CD4-positive, CD25-positive, alpha-beta regulatory T cell (primary cell): ENCODE data around the gene TSPAN18. TPM values are rescaled to one million over a fixed set of nuclear protein-coding genes. Genes with fewer than 3 reads are reported as not detected.

Source experiments
- ATAC-seq, 2 donors: fragments of 150-1000 bp; cut with Tn5 transposase; one replicate each; pipeline ENCODE4 v1.10.0; 2021; ENCODE audit warnings: low read depth in 2 of 2, moderate number of reproducible peaks in 2 of 2, moderate library complexity in 1 of 2
- DNase-seq, 3 donors: peaks; one replicate each; pipeline versions ENCODE4 v3.0.0 to v3.0.0-alpha.2; 2012 to 2022; ENCODE audit warnings: mixed read lengths in 1 of 3
- H3K27ac ChIP-seq: one replicate; pipeline ENCODE4 v1.7.0; 2013; ENCODE audit warnings: mild to moderate bottlenecking, low read length; ENCODE audit not compliant: insufficient read depth, poor library complexity, severe bottlenecking
- H3K27me3 ChIP-seq: one replicate; pipeline ENCODE4 v1.7.0; 2013; ENCODE audit warnings: low read length; ENCODE audit not compliant: control insufficient read depth, insufficient read depth
- H3K36me3 ChIP-seq: one replicate; pipeline ENCODE4 v1.7.0; 2013; ENCODE audit warnings: mild to moderate bottlenecking, low read length, moderate library complexity; ENCODE audit not compliant: control insufficient read depth, insufficient read depth
- H3K4me1 ChIP-seq: 2 replicates; pipeline ENCODE4 v1.7.0; 2013; ENCODE audit warnings: mild to moderate bottlenecking, low read length; ENCODE audit not compliant: insufficient read depth, control insufficient read depth, poor library complexity, severe bottlenecking
- H3K4me3 ChIP-seq: one replicate; pipeline ENCODE4 v1.7.0; 2013; ENCODE audit warnings: low read depth, mild to moderate bottlenecking, low read length, moderate library complexity
- H3K9me3 ChIP-seq, 2 experiments: 1 replicate in 1 of 2; 2 replicates in 1 of 2; pipeline ENCODE4 v1.7.0; 2013; ENCODE audit warnings: low read length in 2 of 2, mild to moderate bottlenecking in 1 of 2, moderate library complexity in 1 of 2; ENCODE audit not compliant: control insufficient read depth in 2 of 2
- H3K27ac Mint-ChIP-seq, 3 donors: one replicate each; pipeline ENCODE4 v1.8.0; 2020 to 2022; ENCODE audit warnings: mild to moderate bottlenecking in 3 of 3, mixed read lengths in 3 of 3, moderate library complexity in 2 of 3
- H3K27me3 Mint-ChIP-seq: one replicate; pipeline ENCODE4 v1.8.0; 2022; ENCODE audit warnings: mild to moderate bottlenecking, mixed read lengths
- H3K36me3 Mint-ChIP-seq: one replicate; pipeline ENCODE4 v1.8.0; 2020; ENCODE audit warnings: mixed read lengths
- H3K4me1 Mint-ChIP-seq, 4 donors: one replicate each; pipeline ENCODE4 v1.8.0; 2020 to 2022; ENCODE audit warnings: mixed read lengths in 4 of 4, mild to moderate bottlenecking in 1 of 4
- H3K4me3 Mint-ChIP-seq, 4 donors: one replicate each; pipeline ENCODE4 v1.8.0; 2020 to 2022; ENCODE audit warnings: mild to moderate bottlenecking in 4 of 4, mixed read lengths in 4 of 4, moderate library complexity in 3 of 4
- H3K9me3 Mint-ChIP-seq, 7 donors: one replicate each; pipeline ENCODE4 v1.8.0; 2020 to 2022; ENCODE audit warnings: mixed read lengths in 7 of 7, mild to moderate bottlenecking in 3 of 7, moderate library complexity in 2 of 7
- polyA plus RNA-seq, 4 donors: library from polyadenylated mRNA; unstranded; fragments of 300-500 nt; fragmentation: Illumina TruSeq; gene quantifications; one replicate each; pipeline ENCODE4 v1.2.3, GENCODE V29; 2021
- total RNA-seq: library from RNA; stranded (reverse); gene quantifications from one replicate; pipeline ENCODE4 v1.2.3, GENCODE V29; 2022

The TSPAN18 gene
- total and polyA plus RNA-seq, 5 donors from 2014 or later: 3.2 to 36.9 (median 4.9) TPM

DNA sequence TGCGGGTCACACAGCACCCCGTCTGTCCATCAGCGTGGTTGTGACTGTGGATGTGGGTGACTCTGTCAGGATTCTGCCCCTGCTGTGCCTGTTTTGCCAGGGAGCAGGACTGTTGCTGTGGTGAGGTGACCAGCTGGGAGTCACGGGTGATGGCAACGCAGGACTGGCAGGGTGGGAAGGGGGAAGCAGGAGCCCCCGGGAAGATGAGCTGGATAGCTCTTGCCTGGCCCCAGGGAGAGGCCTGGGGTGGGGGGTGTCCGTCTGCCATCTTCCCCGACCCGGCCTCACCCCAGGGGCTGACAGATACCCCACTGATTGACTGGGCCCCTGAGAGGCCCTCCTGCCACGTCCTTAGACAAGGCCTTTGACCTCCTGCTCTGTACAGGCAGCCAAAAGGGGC, 34.3 kb upstream of the TSPAN18 start:
- Mint-ChIP-seq H3K4me1 (peaks cover 5 to 16% (median 10%) of the 10 kb centered on the region in 4 donors), H3K27me3 (peaks cover 6% of the 10 kb centered on the region), H3K9me3 (peaks cover 0 to 1% (median 0%) of the 10 kb centered on the region in 7 donors), H3K27ac (peak overlapping the region in 1 of 3 donors; percentile 47), H3K4me3 (no peak overlapping the region), H3K36me3 (no peaks in the 10 kb centered on the region)
- no peaks in the 10 kb centered on the region for H3K27me3 ChIP-seq
- no peak overlapping the region for H3K4me3 ChIP-seq
- no peaks in the 10 kb centered on the region for H3K4me1 ChIP-seq
- H3K36me3 ChIP-seq: no peaks in the 10 kb centered on the region
- DNase-seq (no peak), ATAC-seq (no peak)
- no peak overlapping the region for H3K27ac ChIP-seq
- H3K9me3 ChIP-seq: peaks cover 0 to 5% of the 10 kb centered on the region in 2 experiments

DNA sequence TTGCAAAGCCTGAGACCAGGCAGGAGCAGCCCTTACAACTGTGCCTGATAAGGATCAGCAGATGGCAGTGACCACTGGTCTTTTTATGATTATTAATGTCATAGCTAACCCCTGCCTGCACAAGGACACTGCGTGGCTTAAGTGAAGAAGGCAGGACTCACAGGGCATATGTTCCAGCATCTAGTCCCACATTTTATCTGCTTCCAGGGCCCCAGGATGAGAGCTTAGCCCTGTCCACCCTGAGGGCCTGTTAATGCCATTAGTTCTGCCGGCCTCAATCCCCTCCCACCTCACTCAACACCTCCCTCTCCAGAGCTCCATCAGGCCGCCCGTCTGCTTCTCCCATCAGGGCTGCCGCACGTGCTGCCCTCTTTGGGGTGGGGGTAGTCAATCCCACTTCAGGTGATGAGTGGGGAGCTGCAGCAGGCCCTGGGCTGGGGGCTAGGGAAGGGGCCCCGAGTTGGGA, 33.1 kb upstream of the TSPAN18 start:
- ATAC-seq (no peak), DNase-seq (no peak)
- no peak overlapping the region for H3K27ac ChIP-seq
- Mint-ChIP-seq H3K27me3 (peaks cover 6% of the 10 kb centered on the region), H3K36me3 (no peaks in the 10 kb centered on the region), H3K4me1 (peaks cover 4 to 14% (median 6%) of the 10 kb centered on the region in 4 donors), H3K27ac (no peak overlapping the region), H3K4me3 (no peak overlapping the region), H3K9me3 (no peaks in the 10 kb centered on the region)
- H3K27me3 ChIP-seq: no peaks in the 10 kb centered on the region
- no peaks in the 10 kb centered on the region for H3K4me1 ChIP-seq
- H3K9me3 ChIP-seq: peaks cover 0 to 5% of the 10 kb centered on the region in 2 experiments
- no peaks in the 10 kb centered on the region for H3K36me3 ChIP-seq
- no peak overlapping the region for H3K4me3 ChIP-seq

DNA sequence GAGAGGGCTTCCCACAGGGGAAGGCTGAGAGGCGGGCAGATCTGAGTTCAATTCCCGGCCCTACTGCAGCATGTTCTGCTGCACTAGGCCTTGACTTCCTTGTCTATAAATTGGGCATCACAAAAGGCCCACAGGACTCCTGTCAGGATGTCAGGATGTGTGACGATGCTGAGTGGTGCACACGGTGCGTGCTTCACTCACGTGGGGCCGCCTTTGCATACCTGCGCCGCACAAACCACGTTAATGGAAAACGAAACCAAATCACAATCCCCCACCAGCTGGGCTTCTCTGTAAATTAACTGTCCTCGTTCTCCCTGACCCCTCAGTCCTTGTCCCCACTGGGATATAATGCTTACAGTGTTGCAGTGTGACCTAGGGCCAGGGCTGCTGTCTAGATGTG, 32.3 kb upstream of the TSPAN18 start:
- Mint-ChIP-seq H3K9me3 (no peaks in the 10 kb centered on the region), H3K27me3 (peaks cover 10% of the 10 kb centered on the region), H3K4me1 (peaks cover 4 to 14% (median 7%) of the 10 kb centered on the region in 4 donors), H3K36me3 (no peaks in the 10 kb centered on the region), H3K27ac (peak overlapping the region in 2 of 3 donors; percentile 5 to 60), H3K4me3 (no peak overlapping the region)
- H3K27ac ChIP-seq: no peak overlapping the region
- ATAC-seq (peak in 1 of 2 donors; percentile 28), DNase-seq (peak in 1 of 3 donors; percentile 12)
- no peaks in the 10 kb centered on the region for H3K9me3 ChIP-seq
- no peaks in the 10 kb centered on the region for H3K27me3 ChIP-seq
- H3K4me3 ChIP-seq: no peak overlapping the region
- H3K36me3 ChIP-seq: no peaks in the 10 kb centered on the region
- no peaks in the 10 kb centered on the region for H3K4me1 ChIP-seq

DNA sequence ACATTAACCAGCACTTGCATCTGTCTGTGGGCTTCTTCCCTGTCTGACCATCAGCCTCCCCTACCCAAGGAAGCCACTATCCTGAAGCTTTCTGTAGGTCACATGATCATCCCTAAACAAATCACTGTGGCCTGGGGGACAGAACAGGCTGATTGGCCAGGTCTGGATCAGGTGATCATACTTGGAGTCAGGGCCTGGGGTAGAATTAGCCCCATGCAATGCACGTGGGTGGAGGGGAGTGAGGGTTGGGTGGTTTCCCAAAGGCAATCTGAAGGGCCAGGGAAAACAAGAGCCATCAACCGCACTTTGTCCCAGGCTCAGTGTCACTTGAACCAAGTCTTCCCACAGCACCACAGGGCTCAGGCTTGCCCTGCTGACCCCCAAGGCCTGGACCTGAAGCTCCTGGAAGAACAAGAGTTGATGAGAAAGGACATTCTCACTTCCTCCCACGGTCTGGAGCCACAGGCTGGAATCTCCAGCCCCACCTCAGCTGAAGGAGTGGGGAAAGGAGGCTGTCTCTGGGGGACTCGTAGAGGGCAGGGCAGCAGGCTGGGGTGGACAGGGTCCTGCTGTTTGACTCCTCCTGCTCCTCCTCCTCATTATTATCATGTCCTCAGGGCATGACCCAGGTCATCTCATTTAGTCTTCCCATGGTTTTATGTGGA, 31.5 kb upstream of the TSPAN18 start:
- H3K36me3 Mint-ChIP-seq: no peaks in the 10 kb centered on the region
- H3K4me1 Mint-ChIP-seq: peaks cover 4 to 14% (median 8%) of the 10 kb centered on the region in 4 donors
- no peaks in the 10 kb centered on the region for H3K9me3 Mint-ChIP-seq
- H3K27ac Mint-ChIP-seq: peak overlapping the region in 2 of 3 donors; percentile 60 to 70
- Histone ChIP-seq H3K36me3 (no peaks in the 10 kb centered on the region), H3K4me1 (no peaks in the 10 kb centered on the region), H3K4me3 (no peak overlapping the region), H3K27ac (no peak overlapping the region), H3K9me3 (no peaks in the 10 kb centered on the region), H3K27me3 (no peaks in the 10 kb centered on the region)
- no peak for DNase-seq
- no peak for ATAC-seq
- no peak overlapping the region for H3K4me3 Mint-ChIP-seq
- peaks cover 8% of the 10 kb centered on the region for H3K27me3 Mint-ChIP-seq

DNA sequence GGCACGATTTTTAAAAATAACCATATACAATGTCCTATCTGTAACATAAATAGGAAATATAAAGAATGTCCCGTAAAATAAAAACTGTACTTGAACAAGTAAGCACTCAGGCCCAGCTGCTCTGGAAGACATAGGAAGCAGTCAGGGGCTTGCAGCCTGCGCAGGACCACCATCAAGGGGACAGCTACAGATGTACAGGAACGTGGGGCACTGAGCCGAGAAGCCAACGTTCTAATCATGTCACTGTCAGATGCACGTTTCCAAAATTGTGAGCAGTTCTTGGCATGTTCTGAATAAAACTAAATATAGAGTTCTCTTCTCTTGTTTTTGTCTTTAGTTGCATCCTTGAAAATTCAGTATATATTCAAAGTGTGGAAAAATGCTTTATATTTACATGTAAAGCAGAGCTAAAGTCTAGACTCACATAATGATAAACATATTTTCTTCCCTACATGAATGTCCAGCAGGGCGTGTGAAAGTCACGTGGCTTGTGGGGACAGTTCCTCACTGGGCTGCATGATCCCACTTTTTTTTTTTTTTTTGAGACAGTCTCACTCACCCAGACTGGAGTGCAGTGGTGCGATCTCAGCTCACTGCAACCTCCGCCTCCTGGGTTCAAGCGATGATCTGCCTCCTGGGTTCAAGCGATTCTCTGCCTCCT, 28.4 kb upstream of the TSPAN18 start:
- Mint-ChIP-seq H3K27me3 (peaks cover 14% of the 10 kb centered on the region), H3K36me3 (no peaks in the 10 kb centered on the region), H3K4me1 (peaks cover 5 to 24% (median 10%) of the 10 kb centered on the region in 4 donors), H3K4me3 (no peak overlapping the region), H3K27ac (no peak overlapping the region), H3K9me3 (peaks cover 0 to 2% (median 0%) of the 10 kb centered on the region in 7 donors)
- no peaks in the 10 kb centered on the region for H3K36me3 ChIP-seq
- H3K4me3 ChIP-seq: no peak overlapping the region
- no peak for DNase-seq
- no peaks in the 10 kb centered on the region for H3K27me3 ChIP-seq
- H3K27ac ChIP-seq: no peak overlapping the region
- H3K4me1 ChIP-seq: no peaks in the 10 kb centered on the region
- H3K9me3 ChIP-seq: no peaks in the 10 kb centered on the region
- ATAC-seq: no peak

DNA sequence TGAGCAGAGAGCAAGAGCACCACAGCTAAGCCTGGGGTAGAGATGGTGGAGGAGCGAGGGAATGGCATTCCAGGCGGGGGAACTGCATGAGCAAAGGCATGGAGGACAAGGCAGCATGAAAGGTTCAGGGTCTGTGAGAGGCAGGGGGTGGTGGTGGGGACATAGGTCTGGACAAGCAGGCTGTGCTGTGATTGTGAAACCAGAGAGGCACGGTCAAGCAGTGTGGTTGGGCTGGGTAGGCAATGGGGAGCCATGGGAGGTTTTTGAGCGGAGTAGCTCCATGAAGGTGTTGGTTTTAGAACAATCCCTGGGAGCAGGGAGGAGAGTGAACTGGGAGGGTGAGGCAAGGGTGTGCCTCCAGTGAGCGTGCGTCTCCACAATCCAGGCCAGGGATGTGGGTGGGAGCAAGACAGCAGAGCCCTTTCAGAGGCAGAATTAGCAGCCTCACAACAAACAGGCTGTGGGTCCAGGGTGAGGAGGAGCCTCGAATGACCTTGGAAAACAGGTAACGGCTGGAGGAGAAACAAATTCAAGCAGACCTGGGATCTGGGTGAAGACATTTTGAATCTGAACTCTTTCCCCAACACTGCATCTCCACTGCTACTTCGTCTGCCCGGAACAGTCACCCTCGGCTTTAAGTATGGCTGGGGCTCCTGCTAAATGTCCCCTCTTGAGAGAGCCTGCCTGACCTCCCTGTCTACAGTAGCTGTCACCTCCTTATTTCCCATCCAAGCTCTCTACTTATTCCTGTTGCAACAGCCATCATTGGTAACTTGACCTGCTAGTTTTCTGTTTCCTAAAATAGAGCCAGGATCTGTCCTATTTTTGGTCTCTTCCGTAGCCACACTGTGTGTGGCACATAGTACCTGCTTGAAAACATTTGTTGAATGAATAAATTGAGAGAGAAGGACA, 27.0 kb upstream of the TSPAN18 start:
- DNase-seq: no peak
- Mint-ChIP-seq H3K4me3 (no peak overlapping the region), H3K27me3 (peaks cover 20% of the 10 kb centered on the region), H3K27ac (peak overlapping the region in 2 of 3 donors; percentile 16 to 59), H3K4me1 (peaks cover 2 to 20% (median 7%) of the 10 kb centered on the region in 4 donors), H3K9me3 (peaks cover 0 to 6% (median 2%) of the 10 kb centered on the region in 7 donors), H3K36me3 (no peaks in the 10 kb centered on the region)
- Histone ChIP-seq H3K9me3 (peaks cover 0 to 4% of the 10 kb centered on the region in 2 experiments), H3K4me1 (no peaks in the 10 kb centered on the region), H3K36me3 (no peaks in the 10 kb centered on the region), H3K4me3 (no peak overlapping the region), H3K27me3 (no peaks in the 10 kb centered on the region), H3K27ac (no peak overlapping the region)
- no peak for ATAC-seq

DNA sequence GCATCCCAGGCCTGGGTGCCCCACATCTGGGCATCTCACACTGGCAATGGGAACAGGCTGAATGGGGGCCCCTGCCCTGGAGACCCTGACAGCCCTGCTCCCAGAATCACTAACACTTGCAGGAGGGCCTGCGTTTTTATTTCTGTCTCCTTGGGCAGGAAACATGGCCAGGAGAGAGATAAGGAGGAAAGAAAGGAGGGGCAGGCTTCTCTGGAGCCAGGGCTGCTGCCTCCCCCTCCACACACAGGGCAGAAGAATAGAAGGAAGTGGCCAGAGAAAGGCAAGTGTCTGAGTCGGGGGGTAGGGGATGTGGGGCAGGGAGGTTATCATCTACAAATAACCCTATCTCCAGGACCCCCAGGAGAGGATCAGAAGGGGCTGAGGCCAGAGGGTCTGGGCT, 25.5 kb upstream of the TSPAN18 start:
- peaks cover 24% of the 10 kb centered on the region for H3K27me3 Mint-ChIP-seq
- H3K4me1 Mint-ChIP-seq: peaks cover 0 to 17% (median 7%) of the 10 kb centered on the region in 4 donors

More for the DNA sequence above, 25.5 kb upstream of the TSPAN18 start:
- H3K27ac Mint-ChIP-seq: peak overlapping the region in 1 of 3 donors; percentile 73
- H3K4me3 Mint-ChIP-seq: no peak overlapping the region
- no peak for ATAC-seq
- no peaks in the 10 kb centered on the region for H3K36me3 Mint-ChIP-seq
- Histone ChIP-seq H3K4me1 (no peaks in the 10 kb centered on the region), H3K4me3 (no peak overlapping the region), H3K36me3 (no peaks in the 10 kb centered on the region), H3K9me3 (peaks cover 0 to 4% of the 10 kb centered on the region in 2 experiments), H3K27me3 (no peaks in the 10 kb centered on the region), H3K27ac (no peak overlapping the region)
- H3K9me3 Mint-ChIP-seq: peaks cover 0 to 6% (median 2%) of the 10 kb centered on the region in 7 donors
- DNase-seq: no peak
